Measurements from ENCODE around the gene DTNB. TPM values are rescaled to one million over a fixed set of nuclear protein-coding genes. Genes with fewer than 3 reads are reported as not detected.
A peak's percentile ranks its signal among the peaks of the same experiment; 100 is the strongest.

Gene DTNB
- total RNA-seq, 1 donor from 2014 or later, result 14.3 TPM

- ATAC-seq (no peak), DNase-seq (ENCODE audit: low spot score) (no peak)
Observed at GRCh38 chr2:25358249-25358815, 315.0 kb downstream of the DTNB start.

DNA sequence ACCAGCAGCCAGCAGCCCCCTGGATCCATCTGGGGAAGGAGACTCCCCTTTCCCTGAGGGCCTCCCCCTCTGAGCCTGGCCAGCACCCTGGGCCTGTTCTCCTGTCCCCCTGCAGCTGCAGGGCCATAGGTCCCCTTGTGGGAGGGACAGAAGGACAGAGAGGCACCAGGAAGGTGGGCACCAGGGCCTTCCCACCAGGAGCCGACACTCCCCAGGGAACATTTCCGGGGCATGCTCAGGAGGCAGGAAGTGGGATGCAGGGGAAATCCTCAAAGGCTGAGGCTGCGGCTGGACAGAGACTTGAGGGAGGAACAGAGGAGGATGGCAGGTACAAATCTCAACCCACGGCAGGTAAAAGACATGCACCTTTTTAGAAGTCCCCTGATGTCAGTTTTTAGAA is 317.3 kb downstream of the DTNB start:
- ATAC-seq (no peak), DNase-seq (ENCODE audit: low spot score) (no peak)

- ATAC-seq, result no peak
- no peak for DNase-seq (ENCODE audit: low spot score)
Observed at GRCh38 chr2:25355270-25355669, 318.1 kb downstream of the DTNB start.

DNA sequence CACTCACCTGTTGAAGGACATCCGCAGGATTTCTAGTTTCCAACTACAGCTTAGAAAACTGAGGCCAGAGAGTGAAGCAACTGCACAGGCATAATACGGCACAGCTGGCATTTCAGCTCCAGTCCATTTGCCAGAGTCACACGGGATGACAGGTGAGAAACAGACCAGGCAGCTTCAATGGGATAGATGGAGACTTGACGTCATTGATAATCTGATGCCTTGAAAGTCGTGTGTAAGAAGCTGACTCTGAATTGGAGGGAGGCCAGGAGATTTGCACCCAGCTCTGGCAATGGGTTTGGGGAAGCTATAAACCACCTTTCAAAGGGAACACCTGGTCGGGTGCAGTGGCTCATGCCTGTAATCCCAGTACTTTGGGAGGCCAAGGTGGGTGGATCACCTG is 319.3 kb downstream of the DTNB start:
- ATAC-seq, result no peak
- no peak for DNase-seq (ENCODE audit: low spot score)

DNA sequence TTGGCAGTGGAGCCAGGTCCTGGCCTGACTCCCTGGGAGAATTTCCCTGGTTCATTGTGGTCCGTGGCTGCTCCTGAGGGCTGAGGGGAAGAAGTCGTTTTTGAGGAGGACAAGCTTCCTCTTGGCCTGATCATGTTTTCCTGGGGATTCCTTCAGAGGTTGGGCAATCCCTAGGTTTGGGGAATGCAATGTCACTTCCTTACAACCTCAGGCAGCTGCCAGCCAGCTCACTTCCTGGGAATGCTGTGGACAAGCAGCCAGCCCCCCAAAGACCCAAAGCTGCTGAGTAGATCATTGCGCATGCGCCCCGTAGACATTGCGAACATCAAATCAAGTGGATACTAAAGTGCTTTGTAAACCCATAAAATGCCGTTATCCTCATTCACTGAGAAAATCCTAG is 324.0 kb downstream of the DTNB start:
- no peak for ATAC-seq
- no peak for DNase-seq (ENCODE audit: low spot score)

DNA sequence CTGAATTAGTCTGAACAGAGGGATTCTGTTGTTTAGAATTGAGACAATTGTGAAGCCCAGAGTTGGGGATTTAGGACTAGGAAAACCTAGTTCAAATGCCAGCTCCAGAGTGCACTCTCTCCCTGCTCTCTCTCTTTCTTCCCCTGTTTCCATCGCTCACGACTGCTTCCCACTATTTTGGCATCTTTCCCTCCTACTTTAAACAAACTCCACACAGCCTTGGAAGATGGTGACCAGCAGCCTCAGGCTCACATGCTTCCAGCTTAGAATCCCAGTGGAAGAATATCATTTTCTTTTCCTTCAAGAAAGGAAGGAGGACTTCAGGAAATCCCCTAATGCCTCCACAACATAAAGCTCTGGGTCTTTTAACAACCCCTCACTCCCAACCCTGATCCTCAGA is 325.5 kb downstream of the DTNB start:
- ATAC-seq, result no peak
- DNase-seq (ENCODE audit: low spot score), result no peak

DNA sequence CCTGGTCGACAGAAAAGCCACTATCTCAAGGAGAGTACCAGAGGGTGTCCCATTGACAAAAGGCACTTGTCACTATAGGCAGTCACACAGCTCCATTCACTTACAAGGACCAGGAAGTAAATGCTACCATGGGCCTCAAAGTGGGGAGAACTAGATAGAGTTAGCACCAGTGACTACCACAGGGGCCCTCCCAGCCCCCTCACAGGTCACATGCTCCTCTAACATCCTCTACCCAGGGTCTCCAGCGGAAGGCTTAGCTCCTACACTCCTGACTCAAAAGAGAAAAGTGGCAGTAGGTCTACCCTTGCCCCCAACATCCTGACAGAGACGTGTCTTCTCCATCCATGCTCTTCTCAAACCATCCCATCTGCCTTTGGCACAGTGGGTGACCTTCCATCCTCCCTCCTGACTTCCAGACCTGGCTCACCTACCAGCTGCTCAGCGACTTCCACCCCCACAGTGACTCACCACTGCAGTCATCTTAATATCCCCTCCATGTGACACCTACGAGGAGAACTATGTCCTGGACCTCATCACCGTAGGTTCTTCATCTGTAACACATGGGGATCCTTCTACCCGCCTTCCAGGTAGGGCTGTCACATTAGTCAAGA is 326.1 kb downstream of the DTNB start:
- no peak for ATAC-seq
- DNase-seq (ENCODE audit: low spot score), result no peak

- ATAC-seq (no peak), DNase-seq (ENCODE audit: low spot score) (no peak)
Observed at GRCh38 chr2:25343187-25343825, 330.1 kb downstream of the DTNB start.

- peak; percentile 84 for DNase-seq (ENCODE audit: low spot score)
Observed at GRCh38 chr2:25342372-25343186, 330.8 kb downstream of the DTNB start.

DNA sequence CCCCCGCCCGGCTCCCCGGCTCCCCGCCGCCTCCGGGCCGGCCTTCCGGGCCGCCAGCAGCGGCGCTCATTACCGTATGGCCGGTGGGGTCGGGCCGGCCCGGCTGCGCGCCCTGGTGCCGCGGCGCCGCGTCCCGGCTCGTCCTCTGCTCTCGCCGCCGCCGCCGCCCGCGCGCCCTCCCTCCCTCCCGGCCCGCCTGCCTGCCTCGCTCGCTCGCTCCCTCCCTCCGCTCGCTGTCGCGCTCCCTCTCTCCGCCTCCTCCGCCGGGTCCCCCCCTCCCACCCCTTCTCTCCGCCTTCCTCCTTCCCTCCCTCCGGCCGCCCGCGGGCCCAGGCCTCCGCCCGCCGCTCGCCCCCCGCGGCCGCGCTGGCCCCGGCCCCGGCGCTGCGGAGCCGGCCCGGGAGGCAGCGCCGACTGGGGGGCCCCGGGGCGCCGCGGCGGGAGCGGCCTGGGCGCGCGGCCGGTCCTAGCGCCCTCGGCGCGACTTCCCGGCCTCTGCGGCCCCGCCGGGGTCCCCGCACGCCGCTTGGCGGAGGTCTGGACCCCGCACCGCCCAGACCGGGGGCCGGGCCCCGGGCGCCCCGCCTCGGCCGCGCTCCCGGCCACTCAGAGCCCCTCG is 331.5 kb downstream of the DTNB start, which contains the start of gene DNMT3A:
DNMT3A (minus strand) TSS at position 173 of the 619 bp plus-strand sequence. CDS start 27,941 bp downstream, outside the sequence.
- peak; percentile 77 for DNase-seq (ENCODE audit: low spot score)
- peak; percentile 62 for ATAC-seq

More at GRCh38 chr2:25342372-25343186, 330.8 kb downstream of the DTNB start:
- peak; percentile 88 for ATAC-seq

GRCh38 chr2:25341011-25341727 is 332.2 kb downstream of the DTNB start:
- ATAC-seq (no peak), DNase-seq (ENCODE audit: low spot score) (no peak)

DNA sequence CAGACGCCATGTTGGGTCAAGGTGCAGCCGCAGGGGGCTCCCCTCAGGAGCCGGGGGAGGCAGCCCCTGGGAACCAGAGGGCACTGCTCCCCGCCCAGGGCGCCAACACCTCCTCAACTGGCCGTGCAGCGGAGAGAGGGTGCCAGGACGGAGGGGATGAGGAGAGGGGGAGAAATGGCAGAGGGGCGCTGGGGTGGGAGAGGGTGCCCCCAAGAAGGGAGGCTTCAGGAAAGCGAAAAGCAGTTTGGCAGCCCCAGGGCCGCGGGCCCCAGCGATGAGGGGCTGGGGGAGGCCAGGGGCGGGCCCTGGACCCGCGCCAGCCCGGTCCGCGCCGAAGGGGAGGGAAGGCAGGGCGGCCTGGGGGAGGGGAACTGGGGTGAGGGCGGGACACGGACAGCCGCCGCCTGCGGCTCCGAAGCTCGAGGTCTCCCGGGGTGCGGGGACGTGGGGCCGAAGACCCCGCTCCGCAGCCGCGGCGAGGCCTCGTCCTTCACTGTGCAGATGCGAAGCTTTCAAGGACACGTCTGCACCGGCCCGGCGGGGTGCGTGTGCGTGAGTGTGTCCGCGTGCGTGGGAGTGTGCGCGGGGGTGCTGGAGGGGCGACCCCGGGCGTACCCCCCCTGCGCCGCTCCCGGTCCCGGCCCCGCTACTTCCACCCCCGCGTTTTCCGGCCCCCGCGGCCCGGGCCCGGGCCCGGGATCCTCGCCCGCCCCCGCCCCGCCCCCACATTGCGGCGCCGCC is 333.0 kb downstream of the DTNB start:
- ATAC-seq, result peak; percentile 29
- peak; percentile 62 for DNase-seq (ENCODE audit: low spot score)

DNA sequence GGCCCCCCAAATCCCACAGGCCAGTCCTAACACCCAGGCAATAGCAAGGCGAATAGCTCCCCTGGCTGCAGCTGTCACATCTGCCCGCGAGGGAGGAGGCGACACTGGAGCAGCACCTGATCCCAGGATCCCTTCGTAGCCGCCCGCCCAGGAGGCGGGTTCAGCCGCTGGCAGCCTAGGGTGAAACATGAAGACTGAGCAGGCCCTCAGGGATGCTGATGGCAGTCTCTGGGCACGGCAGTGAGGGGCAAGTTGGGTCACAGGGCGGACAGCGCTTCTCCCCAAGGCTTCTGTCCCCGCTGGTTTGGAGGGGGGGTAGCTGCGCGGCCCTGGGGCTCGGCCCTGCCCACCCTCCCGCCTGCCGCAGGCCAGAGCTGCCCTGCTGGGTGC is 333.6 kb downstream of the DTNB start:
- DNase-seq (ENCODE audit: low spot score), result peak; percentile 67
- peak; percentile 47 for ATAC-seq

DNA sequence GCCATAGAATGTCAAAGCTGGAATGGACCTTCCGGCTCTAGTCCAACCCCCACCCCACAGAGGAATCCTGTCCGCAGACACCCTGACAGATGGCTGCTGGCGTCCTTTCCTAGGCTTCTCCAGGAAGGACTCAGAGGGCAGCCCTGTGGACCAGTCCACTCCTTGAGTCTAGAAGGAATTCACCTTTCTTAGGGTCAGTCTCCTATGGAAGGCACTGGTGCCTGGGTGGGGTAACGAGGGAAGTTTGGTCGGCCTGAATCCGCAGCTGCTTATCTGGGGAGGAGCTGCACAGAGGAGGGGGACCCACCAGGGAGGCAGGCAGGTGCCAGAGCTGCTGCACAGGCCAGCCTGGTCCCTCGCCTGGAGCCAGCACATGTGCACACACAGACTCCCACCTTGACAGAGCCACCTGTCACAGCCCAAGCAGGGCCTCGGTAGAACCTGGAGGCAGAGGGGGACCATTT is 334.1 kb downstream of the DTNB start:
- DNase-seq (ENCODE audit: low spot score) (no peak), ATAC-seq (no peak)

DNA sequence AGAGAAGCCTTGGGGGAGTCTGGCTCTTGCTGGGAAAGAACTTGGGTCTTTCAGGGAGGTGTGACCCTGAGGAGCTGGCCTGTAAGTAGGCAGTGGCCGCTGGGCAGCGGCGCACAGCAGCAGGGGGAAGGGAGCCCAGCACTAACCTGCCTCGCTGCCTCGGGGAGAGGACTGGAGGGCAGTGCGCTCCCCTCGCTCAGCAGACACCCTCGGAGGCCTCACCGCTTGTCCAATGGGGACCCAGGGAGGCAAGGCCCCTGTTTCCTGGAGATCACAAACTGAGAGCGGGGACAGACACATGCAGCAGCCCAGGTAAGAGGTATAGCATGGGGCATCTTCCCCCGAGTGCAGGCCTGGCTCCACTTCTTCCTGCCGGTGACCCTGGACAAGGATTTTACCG is 335.0 kb downstream of the DTNB start:
- no peak for DNase-seq (ENCODE audit: low spot score)
- ATAC-seq, result no peak

DNA sequence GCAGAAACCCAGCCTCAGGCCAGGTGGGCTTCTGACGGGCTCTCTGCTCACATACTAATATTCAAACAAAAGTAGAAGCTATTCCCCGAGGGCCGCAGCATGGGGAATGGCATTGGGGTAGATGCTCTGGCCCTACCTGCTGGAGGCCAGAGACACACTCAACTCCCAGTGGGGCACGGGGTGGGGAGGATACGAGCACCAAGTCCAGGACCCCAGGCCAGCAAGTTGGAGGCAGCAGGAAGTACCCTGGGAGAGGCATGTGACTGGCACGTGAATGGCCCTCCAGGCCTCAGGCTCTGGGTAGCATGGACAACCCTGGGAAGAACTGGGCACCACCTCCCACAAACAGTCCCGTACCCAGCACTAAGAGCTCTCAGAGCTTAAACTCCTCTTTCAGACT is 335.5 kb downstream of the DTNB start:
- no peak for ATAC-seq
- DNase-seq (ENCODE audit: low spot score), result no peak

GRCh38 chr2:25337276-25337675 is 336.1 kb downstream of the DTNB start:
- DNase-seq (ENCODE audit: low spot score) (no peak), ATAC-seq (no peak)

DNA sequence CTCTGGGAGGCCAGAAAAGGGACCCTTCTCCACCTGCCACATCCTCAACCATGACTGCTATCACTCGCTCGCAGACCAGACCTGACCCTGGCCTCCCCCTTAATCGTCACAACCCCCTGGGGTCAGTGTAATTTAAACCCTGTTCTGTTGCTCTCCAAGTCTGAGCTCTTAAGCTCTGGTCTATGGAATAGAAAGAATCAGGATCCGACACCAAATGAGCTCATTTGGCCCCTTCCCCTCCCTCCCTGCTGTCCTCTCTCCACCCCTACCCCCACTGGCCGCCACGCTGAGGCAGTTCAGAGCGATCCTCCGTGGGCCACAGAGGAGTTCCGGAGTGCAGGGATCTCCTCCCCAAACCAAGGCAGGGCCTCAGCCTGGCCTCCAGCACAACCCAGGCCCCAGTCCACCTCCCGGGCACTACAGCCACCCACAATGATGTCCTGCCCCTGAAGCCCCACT is 337.0 kb downstream of the DTNB start:
- ATAC-seq (no peak), DNase-seq (ENCODE audit: low spot score) (no peak)

GRCh38 chr2:25335971-25336370 is 337.4 kb downstream of the DTNB start:
- no peak for DNase-seq (ENCODE audit: low spot score)
- no peak for ATAC-seq

- DNase-seq (ENCODE audit: low spot score) (no peak), ATAC-seq (no peak)
Observed at GRCh38 chr2:25335204-25335603, 338.2 kb downstream of the DTNB start.

All from left lobe of liver (tissue), 2 donors.